Esophagus muscularis mucosa (tissue), 4 donors: ENCODE data around the gene PDCD1. TPM values are rescaled to one million over a fixed set of nuclear protein-coding genes. Genes with fewer than 3 reads are reported as not detected.

Source experiments
- DNase-seq: peaks from one replicate; pipeline ENCODE4 v3.0.0-alpha.2; 2017; ENCODE audit errors: extremely low spot score
- H3K27ac ChIP-seq, 4 donors: fragments of 200-600 bp; sonication (generic); replicated peaks in 1 of 4; 1 replicate in 3 of 4; 2 replicates in 1 of 4; pipeline ENCODE4 v1.5.1; 2016 to 2019; ENCODE audit warnings: mild to moderate bottlenecking in 1 of 4
- H3K27me3 ChIP-seq, 4 donors: fragments of 200-600 bp; sonication (generic); one replicate each; pipeline versions ENCODE4 v1.5.1 to v1.6.0; 2016 to 2019
- H3K36me3 ChIP-seq, 4 donors: fragments of 200-600 bp; sonication (generic); one replicate each; pipeline ENCODE4 v1.5.1; 2016 to 2019
- H3K4me1 ChIP-seq, 4 donors: fragments of 200-600 bp; sonication (generic); one replicate each; pipeline ENCODE4 v1.5.1; 2016 to 2019
- H3K4me3 ChIP-seq, 4 donors: fragments of 200-600 bp; sonication (generic); 1 replicate in 2 of 4; 2 replicates in 2 of 4; pipeline ENCODE4 v1.5.1; 2016 to 2019; ENCODE audit warnings: mild to moderate bottlenecking in 4 of 4, moderate library complexity in 1 of 4
- H3K9me3 ChIP-seq, 4 donors: fragments of 200-600 bp; sonication (generic); 1 replicate in 3 of 4; 2 replicates in 1 of 4; pipeline ENCODE4 v1.5.1; 2016 to 2019
- EP300 ChIP-seq: sonication (generic); formaldehyde crosslinking; IDR thresholded peaks from one replicate; pipeline ENCODE4 v1.6.1; 2017; ENCODE audit warnings: antibody characterized with exemption
- POLR2A ChIP-seq: fragments of 450-650 bp; IDR thresholded peaks from one replicate; pipeline ENCODE4 v1.6.1; 2017; ENCODE audit warnings: antibody characterized with exemption, moderate library complexity, mild to moderate bottlenecking, low read depth
- POLR2AphosphoS5 ChIP-seq, 2 donors: sonication (generic); formaldehyde crosslinking; IDR thresholded peaks; one replicate each; pipeline ENCODE4 v1.6.1; 2017; ENCODE audit warnings: antibody characterized with exemption in 2 of 2
- WGBS: methylation state at CpG from one replicate; pipeline ENCODE4 v1.1.5; 2018; 5-methylcytosine and 5-hydroxymethylcytosine counted together
- intact Hi-C: fragments of 100-400 bp; cut with DNase I; formaldehyde crosslinking; loops from one replicate; pipeline ENCODE4 v1.15.1; 2023
- total RNA-seq, 4 donors: library from RNA; depleted of rRNA; stranded (reverse); fragments of >200 nt; gene quantifications; one replicate each; pipeline versions ENCODE4 v1.1.0 to v1.2.1, GENCODE V29; 2016
- TF ChIP-seq, protein P1 (sequence below), 3 experiments: fragments of 200-600 bp in 2 of 3; fragments of 450-650 bp in 1 of 3; sonication (generic) in 2 of 3; IDR thresholded peaks; one replicate each; pipeline ENCODE4 v1.5.1; 2017 to 2019; ENCODE audit warnings: antibody characterized with exemption in 3 of 3, mild to moderate bottlenecking in 2 of 3, moderate library complexity in 1 of 3

PDCD1 gene
- total RNA-seq, 4 donors from 2014 or later: 0.11 to 2.5 (median 1.2) TPM

DNA sequence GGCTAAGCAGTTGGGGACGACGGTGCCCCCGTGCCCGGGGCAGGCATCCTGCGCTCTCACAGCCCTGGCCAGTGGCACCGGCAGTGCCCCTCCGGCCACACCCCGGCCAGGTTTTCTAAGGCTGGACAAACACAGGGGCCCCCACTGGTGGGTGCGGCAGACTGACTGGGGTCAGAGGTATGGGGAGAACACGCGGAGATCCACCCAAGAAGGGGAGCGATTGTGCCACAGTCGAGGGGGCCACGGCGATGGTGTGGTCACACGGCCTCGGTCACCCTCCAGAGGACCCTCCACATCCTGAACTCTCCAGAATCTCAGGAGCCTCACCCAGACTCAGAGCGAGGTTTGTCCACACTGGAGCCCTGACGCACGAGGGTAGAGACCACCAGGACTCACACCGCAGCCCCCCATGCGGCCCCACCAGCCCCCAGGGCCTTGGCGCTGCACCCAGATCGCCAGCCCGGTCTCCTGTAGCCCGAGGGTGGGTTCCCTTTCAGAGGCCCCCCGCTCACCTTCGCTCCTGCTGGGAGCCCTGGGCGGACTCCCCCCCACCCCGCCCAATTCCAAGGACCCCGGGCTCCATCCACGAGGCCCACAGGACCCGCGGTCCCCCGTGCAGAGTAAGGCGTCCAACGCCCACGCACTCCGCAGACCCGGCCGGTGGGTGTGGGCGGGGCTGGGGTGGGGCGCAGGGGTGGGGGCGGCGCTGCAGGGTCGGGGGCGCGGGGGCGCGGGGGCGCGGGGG is 15.2 kb downstream of the PDCD1 start:
- 61% methylated on average over 37 of the region's 52 CpGs for WGBS
- H3K27ac ChIP-seq: peak overlapping the region; percentile 63 to 78 (median 74)

DNA sequence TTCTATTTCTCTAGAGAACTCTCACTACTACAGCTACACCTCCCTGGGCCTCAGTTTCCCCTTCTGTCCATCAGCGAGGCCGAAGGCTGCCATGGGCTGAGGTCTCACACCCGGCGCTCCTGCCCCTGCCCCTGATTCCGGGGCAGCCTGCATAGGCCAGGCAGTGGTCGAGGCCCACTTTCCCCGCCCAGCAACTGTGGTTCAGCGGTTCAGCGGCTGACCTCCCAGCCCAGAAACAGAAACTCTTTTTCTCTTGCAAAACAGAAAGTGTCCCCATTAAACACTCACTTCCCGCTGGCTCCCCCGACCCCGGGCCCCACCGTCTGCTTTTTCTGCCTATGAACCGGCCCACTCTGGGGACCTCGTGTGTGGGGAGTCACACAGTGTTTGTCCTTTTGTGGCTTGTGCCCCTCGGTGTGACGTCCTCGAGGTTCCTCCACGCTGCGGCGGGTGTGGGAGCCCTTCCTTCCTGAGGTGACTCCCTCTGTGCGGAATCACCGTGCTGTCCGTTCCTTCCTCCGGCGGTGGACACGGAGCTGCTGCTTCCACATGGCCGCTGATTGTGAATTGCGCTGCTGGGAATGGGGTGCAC is 16.0 kb downstream of the PDCD1 start:
- H3K27ac ChIP-seq: peak overlapping the region; percentile 63 to 78 (median 74)
- intact Hi-C loops: no loop called here
- no peak for TF ChIP-seq POLR2A
- TF ChIP-seq POLR2AphosphoS5 (IDR thresholded peaks at IDR 0.05): peak in 1 of 2 donors; percentile 53
- H3K27me3 ChIP-seq: no peaks in the 10 kb centered on the region
- H3K4me3 ChIP-seq: peak overlapping the region; percentile 1 to 65 (median 54)
- no peaks in the 10 kb centered on the region for H3K9me3 ChIP-seq
- WGBS: 77% methylated on average over 26 of the region's 29 CpGs
- H3K36me3 ChIP-seq: no peaks in the 10 kb centered on the region
- no peak for DNase-seq
- peaks cover 11 to 35% (median 26%) of the 10 kb centered on the region in 4 donors for H3K4me1 ChIP-seq

More for the DNA sequence above, 15.2 kb downstream of the PDCD1 start:
- H3K27me3 ChIP-seq: no peaks in the 10 kb centered on the region
- intact Hi-C loops: no loop called here
- peaks cover 11 to 35% (median 26%) of the 10 kb centered on the region in 4 donors for H3K4me1 ChIP-seq
- no peak for DNase-seq
- peak overlapping the region; percentile 51 to 65 (median 54) for H3K4me3 ChIP-seq
- no peak for TF ChIP-seq POLR2AphosphoS5 (IDR thresholded peaks at IDR 0.05)
- no peak for TF ChIP-seq POLR2A
- TF ChIP-seq EP300: no peak
- TF ChIP-seq, protein P1, sequence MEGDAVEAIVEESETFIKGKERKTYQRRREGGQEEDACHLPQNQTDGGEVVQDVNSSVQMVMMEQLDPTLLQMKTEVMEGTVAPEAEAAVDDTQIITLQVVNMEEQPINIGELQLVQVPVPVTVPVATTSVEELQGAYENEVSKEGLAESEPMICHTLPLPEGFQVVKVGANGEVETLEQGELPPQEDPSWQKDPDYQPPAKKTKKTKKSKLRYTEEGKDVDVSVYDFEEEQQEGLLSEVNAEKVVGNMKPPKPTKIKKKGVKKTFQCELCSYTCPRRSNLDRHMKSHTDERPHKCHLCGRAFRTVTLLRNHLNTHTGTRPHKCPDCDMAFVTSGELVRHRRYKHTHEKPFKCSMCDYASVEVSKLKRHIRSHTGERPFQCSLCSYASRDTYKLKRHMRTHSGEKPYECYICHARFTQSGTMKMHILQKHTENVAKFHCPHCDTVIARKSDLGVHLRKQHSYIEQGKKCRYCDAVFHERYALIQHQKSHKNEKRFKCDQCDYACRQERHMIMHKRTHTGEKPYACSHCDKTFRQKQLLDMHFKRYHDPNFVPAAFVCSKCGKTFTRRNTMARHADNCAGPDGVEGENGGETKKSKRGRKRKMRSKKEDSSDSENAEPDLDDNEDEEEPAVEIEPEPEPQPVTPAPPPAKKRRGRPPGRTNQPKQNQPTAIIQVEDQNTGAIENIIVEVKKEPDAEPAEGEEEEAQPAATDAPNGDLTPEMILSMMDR (IDR thresholded peaks at IDR 0.05): no peak
- H3K36me3 ChIP-seq: no peaks in the 10 kb centered on the region
- H3K9me3 ChIP-seq: no peaks in the 10 kb centered on the region

GRCh38 chr2:241842067-241842415 is 16.7 kb downstream of the PDCD1 start:
- peak overlapping the region in 1 of 4 donors; percentile 78 for H3K27ac ChIP-seq
- 92% methylated on average over 11 of the region's 11 CpGs for WGBS
- no peak for TF ChIP-seq POLR2A
- TF ChIP-seq POLR2AphosphoS5 (IDR thresholded peaks at IDR 0.05): no peak
- TF ChIP-seq, protein P1 (IDR thresholded peaks at IDR 0.05): no peak
- no peak for TF ChIP-seq EP300
- H3K4me1 ChIP-seq: peaks cover 11 to 35% (median 26%) of the 10 kb centered on the region in 4 donors
- H3K27me3 ChIP-seq: no peaks in the 10 kb centered on the region
- H3K4me3 ChIP-seq: no peak overlapping the region
- intact Hi-C loops: no loop called here
- no peaks in the 10 kb centered on the region for H3K36me3 ChIP-seq
- DNase-seq: no peak
- no peaks in the 10 kb centered on the region for H3K9me3 ChIP-seq

- WGBS: 78% methylated on average over 28 of the region's 28 CpGs
- Histone ChIP-seq H3K27ac (peak overlapping the region in 2 of 4 donors; percentile 8 to 78), H3K4me1 (peaks cover 11 to 33% (median 25%) of the 10 kb centered on the region in 4 donors), H3K36me3 (no peaks in the 10 kb centered on the region), H3K4me3 (no peak overlapping the region), H3K9me3 (no peaks in the 10 kb centered on the region), H3K27me3 (no peaks in the 10 kb centered on the region)
- intact Hi-C loops: no loop called here
- no peak for TF ChIP-seq POLR2AphosphoS5 (IDR thresholded peaks at IDR 0.05)
- TF ChIP-seq POLR2A: no peak
- TF ChIP-seq, protein P1 (IDR thresholded peaks at IDR 0.05): no peak
- TF ChIP-seq EP300: no peak
- DNase-seq: no peak
Measured at GRCh38 chr2:241841181-241842066, 17.3 kb downstream of the PDCD1 start.
